ENCODE measurements around the gene DICER1. TPM values are rescaled to one million over a fixed set of nuclear protein-coding genes. Genes with fewer than 3 reads are reported as not detected.

DICER1 gene
- total RNA-seq, 4 donors from 2014 or later, result 81.6 to 103 (median 88.8) TPM

DNA sequence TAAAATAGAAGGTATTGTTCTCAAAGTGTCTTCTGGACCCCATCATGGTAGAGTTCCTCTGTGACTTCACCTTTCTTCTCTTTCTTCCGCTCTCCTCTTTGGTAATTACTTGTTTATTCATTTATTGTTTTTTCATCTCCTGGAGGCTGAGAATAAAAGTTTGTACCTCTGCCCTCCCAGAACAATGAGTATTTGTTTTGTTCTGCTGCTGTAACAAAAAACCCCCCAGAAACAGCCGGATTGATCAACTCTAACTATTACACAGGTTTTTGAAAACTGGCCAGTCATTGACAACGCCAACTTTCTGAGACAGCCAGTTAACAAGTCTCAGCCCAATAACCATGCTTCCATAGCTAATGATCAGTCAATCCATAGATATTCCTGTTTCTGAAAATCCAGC is 8.2 kb upstream of the DICER1 start:
- Histone ChIP-seq H3K27me3 (no peaks in the 10 kb centered on the region), H3K4me1 (no peaks in the 10 kb centered on the region), H3K36me3 (no peaks in the 10 kb centered on the region), H3K4me3 (no peak overlapping the region), H3K27ac (no peak overlapping the region), H3K9me3 (no peaks in the 10 kb centered on the region)
- intact Hi-C loops (cut with DNase I; ENCODE audit: low total_unique reads), result no loop called here
- DNase-seq, result no peak
- TF ChIP-seq CTCF (IDR thresholded peaks at IDR 0.05), result no peak
- no peak for TF ChIP-seq POLR2A (IDR thresholded peaks at IDR 0.05)

DNA sequence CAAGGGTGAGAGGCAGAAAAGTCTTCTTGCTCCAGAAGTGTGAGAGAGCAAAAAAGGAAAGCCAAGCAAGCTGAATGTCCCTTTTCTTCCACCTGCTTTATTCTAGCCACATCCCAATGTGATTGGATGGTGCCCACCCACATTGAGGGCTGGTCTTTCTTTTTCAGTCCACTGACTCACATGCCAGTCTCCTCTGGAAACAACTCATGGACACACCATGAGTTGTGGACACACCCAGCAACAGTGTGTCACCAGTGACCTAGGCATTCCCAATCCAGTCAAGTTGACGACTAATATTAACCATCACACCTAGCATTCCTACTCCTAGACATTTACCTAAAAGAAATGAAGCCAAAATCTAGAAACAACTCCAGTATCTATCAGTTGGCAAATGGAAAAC is 7.2 kb upstream of the DICER1 start:
- Histone ChIP-seq H3K4me3 (no peak overlapping the region), H3K36me3 (no peaks in the 10 kb centered on the region), H3K4me1 (no peaks in the 10 kb centered on the region), H3K27ac (no peak overlapping the region), H3K27me3 (no peaks in the 10 kb centered on the region), H3K9me3 (no peaks in the 10 kb centered on the region)
- no peak for DNase-seq
- TF ChIP-seq POLR2A (IDR thresholded peaks at IDR 0.05), result no peak
- TF ChIP-seq CTCF (IDR thresholded peaks at IDR 0.05), result no peak
- intact Hi-C loops (cut with DNase I; ENCODE audit: low total_unique reads), result no loop called here

DNA sequence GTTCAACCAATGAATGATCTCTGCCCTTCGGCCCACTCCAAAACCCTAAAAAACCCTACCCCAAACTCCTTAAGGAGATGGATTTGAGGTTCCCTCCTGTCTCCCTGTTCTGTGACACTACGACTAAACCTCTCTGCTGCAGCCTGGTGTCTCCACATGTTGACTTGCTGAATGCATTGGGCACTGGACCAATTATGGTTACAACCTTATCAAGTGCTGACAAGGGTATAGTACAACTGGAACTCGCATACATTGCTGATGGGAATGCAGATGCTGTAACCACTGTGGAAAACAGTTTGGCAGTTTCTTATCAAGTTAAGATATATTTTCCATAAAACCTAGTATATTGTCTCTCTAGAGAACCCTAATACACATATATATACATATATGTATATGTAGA is 6.3 kb upstream of the DICER1 start:
- H3K27ac ChIP-seq, result no peak overlapping the region
- no peaks in the 10 kb centered on the region for H3K9me3 ChIP-seq
- no peak for TF ChIP-seq CTCF (IDR thresholded peaks at IDR 0.05)
- no peak for TF ChIP-seq POLR2A (IDR thresholded peaks at IDR 0.05)
- H3K4me1 ChIP-seq, result no peaks in the 10 kb centered on the region
- H3K27me3 ChIP-seq, result no peaks in the 10 kb centered on the region
- H3K4me3 ChIP-seq, result no peak overlapping the region
- H3K36me3 ChIP-seq, result no peaks in the 10 kb centered on the region
- intact Hi-C loops (cut with DNase I; ENCODE audit: low total_unique reads), result no loop called here
- DNase-seq, result no peak

DNA sequence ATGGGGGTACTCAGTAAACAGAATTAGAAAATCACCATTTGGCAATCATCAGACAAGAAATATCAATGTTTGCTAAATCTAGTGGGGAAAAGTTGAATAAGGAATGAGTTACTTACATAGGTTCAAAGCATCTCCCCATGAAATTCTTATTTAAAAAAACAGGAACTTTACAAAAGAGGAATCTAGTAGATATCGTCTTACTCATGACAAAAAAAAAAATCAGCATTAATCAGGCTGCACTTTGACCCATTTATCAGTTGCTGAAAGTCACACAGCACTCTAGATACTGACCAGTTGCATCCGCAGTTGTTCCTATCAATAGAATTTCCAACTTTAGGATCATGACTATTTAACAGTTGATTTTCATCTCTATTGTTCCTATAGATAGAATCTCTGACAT is 5.8 kb upstream of the DICER1 start:
- intact Hi-C loops (cut with DNase I; ENCODE audit: low total_unique reads), result no loop called here
- H3K36me3 ChIP-seq, result no peaks in the 10 kb centered on the region
- H3K4me1 ChIP-seq, result no peaks in the 10 kb centered on the region
- no peak overlapping the region for H3K4me3 ChIP-seq
- H3K27ac ChIP-seq, result no peak overlapping the region
- DNase-seq, result no peak
- no peaks in the 10 kb centered on the region for H3K9me3 ChIP-seq
- no peaks in the 10 kb centered on the region for H3K27me3 ChIP-seq
- TF ChIP-seq CTCF (IDR thresholded peaks at IDR 0.05), result no peak
- TF ChIP-seq POLR2A (IDR thresholded peaks at IDR 0.05), result no peak

DNA sequence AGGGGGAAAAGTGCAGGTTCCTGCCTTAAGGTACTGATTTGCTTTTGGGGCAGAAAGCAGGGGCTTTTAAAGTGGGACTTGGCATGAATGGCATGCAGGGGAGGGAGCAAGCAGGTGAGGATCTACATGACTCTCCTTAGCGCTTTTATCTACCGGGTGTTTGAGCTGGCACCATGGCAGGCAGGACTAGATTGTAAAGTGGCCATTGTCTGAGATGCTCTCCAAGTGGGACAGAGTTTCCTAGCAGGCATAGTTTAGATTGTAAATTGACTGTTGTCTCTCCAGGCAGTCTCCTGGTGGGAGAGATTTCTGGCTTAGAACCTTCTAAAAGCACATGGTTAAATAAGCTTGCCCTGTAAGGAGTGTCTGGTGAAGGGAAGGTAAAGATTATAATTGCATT is 5.3 kb upstream of the DICER1 start:
- H3K4me1 ChIP-seq, result no peaks in the 10 kb centered on the region
- no peak for DNase-seq

More for the DNA sequence above, 5.3 kb upstream of the DICER1 start:
- TF ChIP-seq POLR2A (IDR thresholded peaks at IDR 0.05) (no peak), CTCF (IDR thresholded peaks at IDR 0.05) (no peak)
- no peak overlapping the region for H3K27ac ChIP-seq
- no peak overlapping the region for H3K4me3 ChIP-seq
- no peaks in the 10 kb centered on the region for H3K9me3 ChIP-seq
- intact Hi-C loops (cut with DNase I; ENCODE audit: low total_unique reads), result no loop called here
- no peaks in the 10 kb centered on the region for H3K27me3 ChIP-seq
- no peaks in the 10 kb centered on the region for H3K36me3 ChIP-seq
